Stimulated activated CD4-positive, alpha-beta T cell treated with anti-CD3 and anti-CD28 coated beads, TNF-alpha, amount 100 ng/mL, for 1 hour (primary cell): ENCODE data around the gene SPINK5.
"Not testable (repeated sequence)": the region's sequence is repeated elsewhere in the genome, so short reads cannot be mapped to it uniquely, and the experiment has no call there.

ENCODE experiments used
- DNase-seq, 3 donors: peaks; one replicate each; pipeline ENCODE4 v3.0.0-alpha.2; 2020; ENCODE audit warnings: low read depth in 3 of 3, low spot score in 1 of 3

Gene SPINK5

DNA sequence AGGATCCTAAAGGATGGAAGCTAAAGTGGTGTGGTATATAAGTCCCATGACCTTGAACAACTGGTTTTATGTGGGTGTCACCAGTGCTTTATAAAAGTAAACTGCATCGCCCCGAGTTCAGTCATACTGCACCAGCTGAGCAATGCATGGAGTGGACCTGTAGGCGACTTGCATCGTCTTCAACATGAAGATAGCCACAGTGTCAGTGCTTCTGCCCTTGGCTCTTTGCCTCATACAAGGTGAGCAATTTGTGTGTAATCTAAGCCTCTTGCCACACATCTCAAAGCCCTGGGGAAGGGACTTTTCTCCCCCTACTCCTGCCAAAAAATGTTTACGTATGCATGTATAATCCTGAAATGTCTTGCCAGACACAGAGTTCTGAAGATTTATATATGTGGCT is at the start of gene SPINK5:
TSS of gene SPINK5 (plus strand) at position 120 of the 400 bp plus-strand sequence. CDS start at position 185, 65 bp downstream.
- DNase-seq, result no peak

GRCh38 chr5:148014276-148014675 is 49.5 kb upstream of the SPINK5 start:
- no peak for DNase-seq

- no peak for DNase-seq
These were observed 43.4 kb upstream of the SPINK5 start for GRCh38 chr5:148020257-148020988.

GRCh38 chr5:148027505-148027904 is 36.3 kb upstream of the SPINK5 start:
- DNase-seq, result no peak

DNA sequence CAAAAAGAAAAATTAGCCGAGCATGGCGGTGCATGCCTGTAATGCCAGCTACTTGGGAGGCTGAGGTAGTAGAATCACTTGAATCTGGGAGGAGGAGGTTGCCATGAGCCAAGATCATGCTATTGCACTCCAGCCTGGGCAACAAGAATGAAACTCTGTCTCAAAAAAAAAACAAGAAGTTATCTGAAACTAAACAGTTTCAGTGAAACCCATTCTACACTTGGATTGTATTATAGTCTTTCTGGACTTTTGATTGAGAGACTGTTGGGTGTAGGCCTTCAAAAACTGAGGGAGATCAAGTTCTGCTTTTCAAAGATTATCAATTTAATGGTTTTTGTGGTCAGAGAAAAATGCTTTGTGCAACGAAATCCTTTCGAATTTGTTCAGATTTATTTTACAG is 34.6 kb upstream of the SPINK5 start:
- no peak for DNase-seq

DNA sequence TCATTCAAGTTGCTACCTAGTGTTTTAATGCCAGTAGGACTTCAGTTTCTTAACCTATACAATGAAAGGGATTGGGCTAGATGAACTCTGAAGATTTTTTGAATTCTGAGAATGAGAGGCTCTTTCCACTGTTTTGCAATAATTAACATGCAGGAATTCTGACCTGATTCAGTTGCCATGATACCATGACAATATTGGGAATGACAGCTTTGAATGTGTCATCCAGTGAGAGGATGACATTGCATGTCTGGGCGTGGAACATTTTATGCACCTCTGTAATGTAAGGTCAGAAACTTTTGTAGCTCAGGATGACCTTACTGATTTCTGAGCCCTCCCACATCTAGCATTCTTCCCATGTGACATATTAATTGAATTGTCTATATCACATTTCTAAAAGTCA is 30.6 kb upstream of the SPINK5 start:
- no peak for DNase-seq

DNA sequence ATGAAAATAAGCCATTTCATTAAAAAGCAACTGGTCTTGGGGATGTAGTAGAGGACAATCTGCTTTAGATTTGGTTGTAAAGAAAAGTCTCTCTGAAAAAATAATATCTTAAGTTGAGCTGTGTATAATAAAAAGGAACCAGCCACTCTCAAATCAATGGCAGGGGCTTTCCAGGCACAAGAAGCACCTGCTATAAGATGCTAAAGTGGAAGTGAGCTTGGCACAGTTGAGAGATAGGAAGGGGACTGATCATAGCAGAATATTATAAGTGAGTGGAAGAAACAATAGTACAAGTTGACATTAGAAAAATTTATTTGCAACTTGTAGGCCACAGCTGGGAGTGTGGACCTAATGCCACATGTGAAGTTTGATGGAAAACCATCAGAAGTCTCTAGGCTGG is 28.1 kb upstream of the SPINK5 start:
- DNase-seq, result no peak

DNA sequence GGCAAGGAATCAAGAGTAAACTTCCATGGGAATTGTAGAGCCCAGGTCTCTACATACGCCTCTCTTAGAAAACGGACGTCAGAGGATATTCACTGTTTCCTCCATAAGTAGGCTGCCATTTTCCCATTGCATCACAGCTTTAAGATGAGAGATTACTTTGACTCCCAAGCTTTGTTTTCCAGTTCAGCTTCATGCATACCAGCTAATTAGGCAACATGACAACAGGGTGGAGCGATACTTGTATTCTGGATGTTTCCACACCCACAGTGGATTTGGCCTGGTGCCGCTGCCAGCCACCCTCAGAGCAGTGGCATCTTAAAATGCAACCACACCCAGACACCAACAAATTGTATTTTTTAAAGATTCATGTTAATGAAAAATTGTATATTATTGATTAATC is 20.9 kb upstream of the SPINK5 start:
- no peak for DNase-seq

- no peak for DNase-seq
These were observed 20.1 kb upstream of the SPINK5 start for GRCh38 chr5:148043705-148044104.

DNA sequence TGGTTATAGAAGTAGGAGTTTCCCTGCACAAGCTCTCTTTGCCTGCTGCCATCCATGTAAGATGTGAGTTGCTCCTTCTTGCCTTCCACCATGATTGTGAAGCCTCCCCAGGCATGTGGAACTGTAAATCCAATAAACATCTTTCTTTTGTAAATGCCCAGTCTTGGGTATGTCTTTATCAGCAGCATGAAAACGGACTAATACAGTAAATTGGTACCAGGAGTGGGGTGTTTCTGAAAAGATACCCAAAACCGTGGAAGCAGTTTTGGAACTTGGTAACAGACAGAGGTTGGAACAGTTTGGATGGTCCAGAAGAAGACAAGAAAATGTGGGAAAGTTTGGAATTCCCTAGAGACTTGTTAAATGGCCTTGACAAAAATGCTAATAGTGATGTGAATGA is 8.6 kb upstream of the SPINK5 start:
- DNase-seq, result not testable (repeated sequence)

GRCh38 chr5:148060309-148060708 is 3.5 kb upstream of the SPINK5 start:
- no peak for DNase-seq

GRCh38 chr5:148060881-148061280 is 2.9 kb upstream of the SPINK5 start:
- DNase-seq, result no peak

- no peak for DNase-seq
These were observed 6.8 kb downstream of the SPINK5 start for GRCh38 chr5:148070621-148071020.

DNA sequence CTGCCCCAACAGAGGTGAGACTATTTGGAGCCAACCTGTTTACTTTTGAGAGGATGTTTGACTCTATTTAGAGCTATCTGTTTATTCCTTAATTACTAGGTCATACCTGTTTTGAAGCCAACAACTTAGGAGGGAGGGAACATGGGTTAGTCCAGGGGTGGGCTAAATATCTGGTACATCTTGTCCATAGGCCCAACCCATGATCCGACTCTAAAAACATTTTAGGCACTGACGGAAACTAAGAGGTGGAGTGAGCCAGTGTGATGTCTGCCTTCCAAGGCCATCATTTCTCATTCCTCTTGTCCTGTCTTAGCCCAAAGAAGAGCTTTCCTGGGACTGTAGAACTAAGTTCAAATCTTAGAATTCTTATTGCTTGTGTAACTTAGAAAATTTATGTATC is 8.4 kb downstream of the SPINK5 start:
- no peak for DNase-seq

GRCh38 chr5:148075529-148075928 is 11.7 kb downstream of the SPINK5 start:
- no peak for DNase-seq

DNA sequence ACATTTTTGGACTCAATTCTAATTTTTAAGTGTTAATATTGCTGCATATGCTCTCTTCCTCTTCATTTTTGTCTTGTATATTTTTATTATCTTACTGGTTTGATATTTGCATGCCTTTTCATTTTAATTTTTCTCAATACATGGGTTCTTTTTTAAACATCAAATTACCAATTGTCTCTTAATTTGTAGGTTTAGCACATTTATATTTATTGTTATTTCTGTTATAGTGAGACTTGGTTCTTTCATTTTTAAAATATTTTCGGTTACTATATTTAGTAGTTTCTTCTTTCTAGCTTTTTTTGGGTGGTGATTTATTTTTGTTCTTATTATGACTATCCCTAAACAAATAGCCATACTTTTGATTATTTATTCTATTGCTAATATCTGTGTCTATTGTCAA is 19.4 kb downstream of the SPINK5 start:
- DNase-seq, result no peak

DNA sequence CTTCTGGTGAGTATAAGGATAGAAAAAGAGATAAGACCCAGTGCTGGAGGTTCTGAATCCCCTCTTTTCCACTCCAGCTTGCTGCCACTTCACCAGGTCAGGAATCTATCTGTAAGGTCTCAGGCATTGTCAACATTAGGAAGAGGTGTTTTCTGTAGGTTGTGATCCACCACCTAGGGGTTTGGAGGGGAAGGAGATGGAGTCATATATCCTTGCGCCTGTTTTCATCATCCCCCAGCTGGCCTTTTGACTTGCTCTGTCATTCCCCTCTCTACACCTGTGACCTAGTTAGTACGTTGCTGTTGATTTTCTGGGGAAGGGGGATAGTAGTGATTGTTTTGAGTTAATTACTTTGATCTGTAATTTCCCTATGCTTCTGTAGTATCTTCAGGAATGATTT is 20.5 kb downstream of the SPINK5 start:
- no peak for DNase-seq

DNA sequence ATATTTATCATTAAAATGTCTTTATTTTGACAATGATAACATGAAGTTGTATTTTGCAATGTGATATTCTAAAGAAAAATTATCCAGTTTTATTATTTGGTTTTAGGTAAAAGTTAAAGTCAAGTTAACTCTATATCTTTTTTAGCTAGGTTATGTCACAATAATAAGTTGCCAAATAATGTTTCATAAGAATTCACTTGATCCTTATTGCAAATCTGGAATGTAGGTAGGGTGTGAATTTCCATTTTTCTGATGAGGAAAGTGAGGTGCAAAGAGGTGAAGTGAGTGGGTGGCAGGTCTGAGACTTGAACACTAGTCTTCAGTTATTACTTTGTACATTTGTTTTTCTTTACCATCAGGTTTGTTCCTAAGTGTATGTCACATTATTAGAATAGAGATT is 21.5 kb downstream of the SPINK5 start:
- DNase-seq, result no peak

DNA sequence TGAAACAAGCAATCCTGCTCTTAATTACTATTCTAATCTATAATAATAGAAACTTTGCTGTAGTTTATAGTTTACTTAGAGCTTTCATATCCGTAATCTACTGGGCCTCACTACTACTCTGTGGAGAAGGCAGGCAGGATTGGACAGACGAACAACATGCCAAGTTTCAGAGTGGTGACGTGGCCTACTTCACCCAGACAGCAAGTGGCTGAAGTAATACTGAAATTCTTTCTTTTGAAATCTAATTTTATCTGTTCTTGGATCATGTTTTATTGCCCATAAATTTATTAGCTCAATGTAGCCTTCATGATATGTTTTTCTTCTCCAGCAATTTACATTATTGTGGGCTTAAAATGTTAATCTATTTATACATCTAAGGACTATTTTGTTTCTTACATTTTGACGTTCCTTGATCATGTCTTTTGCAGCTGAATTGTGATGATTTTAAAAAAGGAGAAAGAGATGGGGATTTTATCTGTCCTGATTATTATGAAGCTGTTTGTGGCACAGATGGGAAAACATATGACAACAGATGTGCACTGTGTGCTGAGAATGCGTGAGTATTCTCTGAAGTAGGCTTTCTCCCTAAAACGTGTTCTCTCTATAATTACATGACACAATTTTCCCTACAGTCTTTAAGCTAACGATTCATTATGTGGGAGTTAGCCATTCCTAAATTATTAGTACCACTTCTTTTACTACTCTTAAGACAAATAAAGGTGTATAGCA is 22.4 kb downstream of the SPINK5 start:
- DNase-seq, result no peak

GRCh38 chr5:148090146-148090772 is 26.5 kb downstream of the SPINK5 start:
- DNase-seq, result no peak

- DNase-seq, result no peak
These were observed 27.0 kb downstream of the SPINK5 start for GRCh38 chr5:148090773-148091250.
